ENCODE data around the gene OPN4.

The OPN4 gene

DNA sequence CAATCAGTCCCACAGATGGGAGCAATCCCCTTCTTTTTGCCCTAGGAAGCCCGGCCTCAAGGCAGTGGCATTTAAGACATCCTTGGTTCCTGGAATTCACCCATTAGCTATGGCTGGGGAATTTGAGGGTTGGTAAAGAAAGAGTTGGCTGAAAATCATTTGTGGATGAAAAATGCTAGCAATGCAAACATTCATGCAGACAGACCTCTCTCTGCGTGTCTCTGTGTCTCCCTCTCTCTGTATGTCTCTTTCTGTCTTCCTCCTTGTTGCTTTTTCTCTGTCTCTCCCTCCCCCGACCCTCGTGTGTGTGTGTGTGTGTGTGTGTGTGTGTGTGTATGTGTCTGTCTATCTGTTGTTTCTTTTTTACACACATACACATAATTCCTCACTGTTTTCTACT lies 33.4 kb downstream of the OPN4 start:
- H3K27me3 ChIP-seq (replicated peaks in 2 of 5; ENCODE audit: control insufficient read depth in 4 of 5, insufficient read depth in 5 of 5, low read length in 4 of 5): peaks cover 0 to 20% (median 1%) of the 10 kb centered on the region in 5 experiments
- no peaks in the 10 kb centered on the region for H3K9me3 ChIP-seq (ENCODE audit: control extremely low read depth in 1 of 5, control insufficient read depth in 4 of 5, insufficient read depth in 2 of 5, low read depth in 1 of 5, low read length in 4 of 5)
- no peak overlapping the region for H3K4me3 ChIP-seq (ENCODE audit: control insufficient read depth in 1 of 7, extremely low read depth in 1 of 7, insufficient read depth in 4 of 7, low read depth in 2 of 7, low read length in 6 of 7)
- no peak for DNase-seq
- ChIA-PET CTCF (interaction anchor here (0.6 to 3.3 kb wide), 3 partner anchors 8 to 787 kb away, joined by 3 to 23 read pairs (median 11); no protein-coding TSS in a partner anchor), POLR2A (no interaction called here)
- H3K27ac ChIP-seq (ENCODE audit: insufficient read depth in 1 of 2, low read depth in 1 of 2, low read length in 2 of 2, poor library complexity in 1 of 2, severe bottlenecking in 2 of 2): no peak overlapping the region
- WGBS (ENCODE audit: insufficient coverage): 100% methylated on average over 1 of the region's 4 CpGs
- no peaks in the 10 kb centered on the region for H3K36me3 ChIP-seq (ENCODE audit: control insufficient read depth in 4 of 4, insufficient read depth in 4 of 4, low read length in 3 of 4)
- H3K4me1 ChIP-seq (ENCODE audit: control extremely low read depth in 1 of 4, control insufficient read depth in 4 of 4, insufficient read depth in 4 of 4, low read length in 3 of 4): peaks cover 0 to 6% (median 0%) of the 10 kb centered on the region in 4 experiments

DNA sequence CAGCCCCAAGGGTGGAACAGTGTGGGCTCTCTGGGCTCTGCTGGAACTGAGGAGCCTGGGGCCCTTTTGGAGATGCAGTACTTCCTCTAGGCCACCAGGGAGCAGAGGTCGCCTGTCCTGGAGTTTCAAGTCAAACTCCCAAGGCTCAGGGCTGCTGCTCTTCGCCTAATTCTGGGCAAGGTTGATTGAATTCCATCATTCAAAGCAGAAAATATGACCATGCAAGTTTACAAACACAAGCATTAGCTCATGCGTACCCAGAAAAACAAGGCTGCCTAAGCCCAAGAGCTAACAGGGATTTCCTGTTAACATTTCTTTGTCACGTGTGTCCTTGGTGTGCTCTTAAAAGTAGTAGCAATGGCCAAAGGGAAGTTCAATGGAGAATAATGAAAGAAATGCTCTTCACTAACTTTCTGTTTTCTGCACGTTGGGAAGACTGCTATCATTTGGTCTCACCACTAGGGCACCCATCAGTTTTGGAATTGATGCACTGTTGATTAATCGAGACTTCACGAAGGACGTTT lies 34.1 kb downstream of the OPN4 start:
- Histone ChIP-seq H3K27me3 (replicated peaks in 2 of 5; ENCODE audit: control insufficient read depth in 4 of 5, insufficient read depth in 5 of 5, low read length in 4 of 5) (peaks cover 0 to 17% (median 0%) of the 10 kb centered on the region in 5 experiments), H3K36me3 (ENCODE audit: control insufficient read depth in 4 of 4, insufficient read depth in 4 of 4, low read length in 3 of 4) (no peaks in the 10 kb centered on the region), H3K4me1 (ENCODE audit: control extremely low read depth in 1 of 4, control insufficient read depth in 4 of 4, insufficient read depth in 4 of 4, low read length in 3 of 4) (peaks cover 0 to 6% (median 0%) of the 10 kb centered on the region in 4 experiments), H3K27ac (ENCODE audit: insufficient read depth in 1 of 2, low read depth in 1 of 2, low read length in 2 of 2, poor library complexity in 1 of 2, severe bottlenecking in 2 of 2) (no peak overlapping the region), H3K4me3 (ENCODE audit: control insufficient read depth in 1 of 7, extremely low read depth in 1 of 7, insufficient read depth in 4 of 7, low read depth in 2 of 7, low read length in 6 of 7) (peak overlapping the region in 1 of 7 experiments; percentile 14), H3K9me3 (ENCODE audit: control extremely low read depth in 1 of 5, control insufficient read depth in 4 of 5, insufficient read depth in 2 of 5, low read depth in 1 of 5, low read length in 4 of 5) (no peaks in the 10 kb centered on the region)
- peak; percentile 69 to 81 (median 80) for DNase-seq
- 34% methylated on average over 8 of the region's 8 CpGs for WGBS (ENCODE audit: insufficient coverage)
- ChIA-PET CTCF (interaction anchor here (1.0 to 3.1 kb wide), 5 partner anchors 10 to 211 kb away, joined by 3 to 23 read pairs (median 3); no protein-coding TSS in a partner anchor), POLR2A (no interaction called here)

DNA sequence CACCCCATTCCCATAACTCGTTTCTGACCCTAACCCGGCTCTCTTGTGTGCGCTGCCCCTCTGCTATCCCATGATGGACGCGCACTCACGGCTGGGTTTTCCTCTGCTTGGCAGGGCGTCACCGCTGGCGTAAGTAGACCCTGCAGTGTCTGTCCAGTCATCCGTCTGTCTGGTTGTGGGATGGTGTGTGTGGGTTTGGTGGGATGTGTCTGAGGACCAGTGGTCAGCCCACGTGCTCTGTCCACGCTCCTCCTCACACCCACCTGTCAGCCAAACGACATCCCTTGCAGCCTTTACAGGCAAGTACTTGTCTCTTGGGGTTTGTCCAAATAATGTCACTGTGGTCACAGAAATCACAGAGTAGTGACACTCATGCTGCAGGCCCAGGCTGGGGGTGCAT lies 34.8 kb downstream of the OPN4 start:
- peaks cover 0 to 6% (median 0%) of the 10 kb centered on the region in 4 experiments for H3K4me1 ChIP-seq (ENCODE audit: control extremely low read depth in 1 of 4, control insufficient read depth in 4 of 4, insufficient read depth in 4 of 4, low read length in 3 of 4)
- DNase-seq: no peak
- 93% methylated on average over 11 of the region's 13 CpGs for WGBS (ENCODE audit: insufficient coverage)
- H3K4me3 ChIP-seq (ENCODE audit: control insufficient read depth in 1 of 7, extremely low read depth in 1 of 7, insufficient read depth in 4 of 7, low read depth in 2 of 7, low read length in 6 of 7): no peak overlapping the region
- ChIA-PET POLR2A (no interaction called here), CTCF (interaction anchor here (0.5 to 3.1 kb wide), 10 partner anchors 10 to 287 kb away, joined by 3 to 23 read pairs (median 4); no protein-coding TSS in a partner anchor)
- no peak overlapping the region for H3K27ac ChIP-seq (ENCODE audit: insufficient read depth in 1 of 2, low read depth in 1 of 2, low read length in 2 of 2, poor library complexity in 1 of 2, severe bottlenecking in 2 of 2)
- H3K27me3 ChIP-seq (replicated peaks in 2 of 5; ENCODE audit: control insufficient read depth in 4 of 5, insufficient read depth in 5 of 5, low read length in 4 of 5): peaks cover 0 to 14% (median 0%) of the 10 kb centered on the region in 5 experiments
- H3K9me3 ChIP-seq (ENCODE audit: control extremely low read depth in 1 of 5, control insufficient read depth in 4 of 5, insufficient read depth in 2 of 5, low read depth in 1 of 5, low read length in 4 of 5): no peaks in the 10 kb centered on the region
- H3K36me3 ChIP-seq (ENCODE audit: control insufficient read depth in 4 of 4, insufficient read depth in 4 of 4, low read length in 3 of 4): no peaks in the 10 kb centered on the region

DNA sequence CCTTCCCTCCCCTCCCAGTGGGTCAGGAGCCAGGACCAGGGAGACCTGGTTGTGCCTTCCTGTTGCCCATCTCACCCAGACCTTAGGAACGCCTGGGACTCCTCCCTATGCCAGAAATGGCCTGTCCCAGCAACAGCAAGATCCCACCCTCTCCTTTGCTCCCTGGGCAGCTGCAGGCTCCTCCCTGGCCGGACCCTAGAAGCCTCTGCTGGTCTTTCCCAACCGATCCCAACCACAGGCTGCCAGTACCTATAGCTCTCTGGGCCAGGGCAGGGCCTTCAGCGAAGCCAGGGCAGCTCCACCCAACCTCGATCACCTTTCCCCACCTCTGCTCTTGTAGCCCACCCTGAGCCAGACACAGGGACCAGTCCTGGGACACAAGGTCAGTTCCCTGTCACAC lies 35.9 kb downstream of the OPN4 start:
- H3K27me3 ChIP-seq (replicated peaks in 2 of 5; ENCODE audit: control insufficient read depth in 4 of 5, insufficient read depth in 5 of 5, low read length in 4 of 5): peaks cover 0 to 10% (median 0%) of the 10 kb centered on the region in 5 experiments
- H3K36me3 ChIP-seq (ENCODE audit: control insufficient read depth in 4 of 4, insufficient read depth in 4 of 4, low read length in 3 of 4): no peaks in the 10 kb centered on the region
- ChIA-PET CTCF (interaction anchor here (1.0 to 3.1 kb wide), 7 partner anchors 9 to 210 kb away, joined by 3 to 23 read pairs (median 4); no protein-coding TSS in a partner anchor), POLR2A (no interaction called here)
- no peak overlapping the region for H3K4me3 ChIP-seq (ENCODE audit: control insufficient read depth in 1 of 7, extremely low read depth in 1 of 7, insufficient read depth in 4 of 7, low read depth in 2 of 7, low read length in 6 of 7)
- no peak for DNase-seq
- H3K4me1 ChIP-seq (ENCODE audit: control extremely low read depth in 1 of 4, control insufficient read depth in 4 of 4, insufficient read depth in 4 of 4, low read length in 3 of 4): peaks cover 0 to 6% (median 0%) of the 10 kb centered on the region in 4 experiments
- no peaks in the 10 kb centered on the region for H3K9me3 ChIP-seq (ENCODE audit: control extremely low read depth in 1 of 5, control insufficient read depth in 4 of 5, insufficient read depth in 2 of 5, low read depth in 1 of 5, low read length in 4 of 5)
- no peak overlapping the region for H3K27ac ChIP-seq (ENCODE audit: insufficient read depth in 1 of 2, low read depth in 1 of 2, low read length in 2 of 2, poor library complexity in 1 of 2, severe bottlenecking in 2 of 2)
- 92% methylated on average over 5 of the region's 5 CpGs for WGBS (ENCODE audit: insufficient coverage)

DNA sequence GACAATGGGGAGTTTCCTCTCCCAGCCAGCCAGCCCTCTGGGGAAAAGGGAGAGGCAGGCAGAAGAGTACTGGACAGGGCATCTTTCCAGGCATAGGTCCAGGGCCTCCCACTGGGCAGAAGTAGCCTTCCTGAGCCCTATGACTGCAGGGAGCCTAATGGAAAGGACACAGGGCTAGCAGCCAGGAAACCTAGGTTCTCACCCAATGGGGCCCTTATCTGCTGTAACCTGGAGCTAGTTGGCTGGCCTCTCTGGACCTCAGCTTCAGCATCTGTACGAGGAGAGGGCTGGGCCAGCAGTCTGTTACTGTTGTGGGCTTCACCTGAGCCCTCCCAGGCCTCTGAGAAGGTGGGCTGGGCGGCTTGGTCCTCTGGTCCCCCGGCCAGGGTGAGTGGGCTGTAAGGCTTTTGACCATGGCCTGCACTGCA lies 36.3 kb downstream of the OPN4 start:
- Histone ChIP-seq H3K27ac (ENCODE audit: insufficient read depth in 1 of 2, low read depth in 1 of 2, low read length in 2 of 2, poor library complexity in 1 of 2, severe bottlenecking in 2 of 2) (no peak overlapping the region), H3K4me3 (ENCODE audit: control insufficient read depth in 1 of 7, extremely low read depth in 1 of 7, insufficient read depth in 4 of 7, low read depth in 2 of 7, low read length in 6 of 7) (no peak overlapping the region), H3K27me3 (replicated peaks in 2 of 5; ENCODE audit: control insufficient read depth in 4 of 5, insufficient read depth in 5 of 5, low read length in 4 of 5) (peaks cover 0 to 10% (median 0%) of the 10 kb centered on the region in 5 experiments), H3K9me3 (ENCODE audit: control extremely low read depth in 1 of 5, control insufficient read depth in 4 of 5, insufficient read depth in 2 of 5, low read depth in 1 of 5, low read length in 4 of 5) (no peaks in the 10 kb centered on the region), H3K36me3 (ENCODE audit: control insufficient read depth in 4 of 4, insufficient read depth in 4 of 4, low read length in 3 of 4) (no peaks in the 10 kb centered on the region), H3K4me1 (ENCODE audit: control extremely low read depth in 1 of 4, control insufficient read depth in 4 of 4, insufficient read depth in 4 of 4, low read length in 3 of 4) (peaks cover 0 to 6% (median 0%) of the 10 kb centered on the region in 4 experiments)
- DNase-seq: no peak
- WGBS (ENCODE audit: insufficient coverage): 93% methylated on average over 3 of the region's 3 CpGs
- POLR2A ChIA-PET: no interaction called here
- CTCF ChIA-PET: interaction anchor here (1.4 to 3.1 kb wide), 4 partner anchors 60 to 209 kb away, joined by 3 to 23 read pairs (median 4); no protein-coding TSS in a partner anchor

DNA sequence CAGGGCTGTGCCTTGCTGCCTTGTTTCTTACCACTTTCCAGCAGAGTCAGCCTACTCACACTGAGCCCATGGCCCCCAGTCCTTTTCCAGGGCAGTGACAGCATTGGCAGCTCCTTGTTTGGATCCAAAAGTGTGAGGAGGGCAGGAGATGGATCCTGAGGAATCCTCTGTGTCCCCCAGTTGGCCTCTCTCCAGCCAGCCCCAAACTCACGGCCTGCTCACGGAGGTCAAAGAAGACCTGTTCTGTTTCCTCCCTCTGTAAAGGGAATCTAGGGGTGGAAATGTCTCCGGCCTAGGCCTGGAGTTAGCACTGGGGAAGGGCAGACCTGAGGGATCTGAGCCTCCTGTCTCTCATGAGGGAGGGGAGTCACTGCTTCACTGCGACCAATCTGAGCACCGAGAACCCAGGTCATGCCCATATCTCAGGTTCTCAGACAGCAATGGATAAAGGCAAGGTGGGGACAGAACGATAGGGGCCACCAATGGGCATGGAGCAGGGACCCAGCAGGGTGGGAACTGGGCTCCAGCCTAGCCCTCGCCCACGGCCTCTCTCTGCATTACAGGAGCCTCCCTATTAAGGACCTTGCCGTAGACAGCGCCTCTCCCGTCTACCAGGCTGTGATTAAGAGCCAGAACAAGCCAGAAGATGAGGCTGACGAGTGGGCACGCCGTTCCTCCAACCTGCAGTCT lies 37.1 kb downstream of the OPN4 start:
- Histone ChIP-seq H3K4me3 (ENCODE audit: control insufficient read depth in 1 of 7, extremely low read depth in 1 of 7, insufficient read depth in 4 of 7, low read depth in 2 of 7, low read length in 6 of 7) (no peak overlapping the region), H3K27me3 (replicated peaks in 2 of 5; ENCODE audit: control insufficient read depth in 4 of 5, insufficient read depth in 5 of 5, low read length in 4 of 5) (peaks cover 0 to 10% (median 0%) of the 10 kb centered on the region in 5 experiments), H3K36me3 (ENCODE audit: control insufficient read depth in 4 of 4, insufficient read depth in 4 of 4, low read length in 3 of 4) (no peaks in the 10 kb centered on the region), H3K27ac (ENCODE audit: insufficient read depth in 1 of 2, low read depth in 1 of 2, low read length in 2 of 2, poor library complexity in 1 of 2, severe bottlenecking in 2 of 2) (no peak overlapping the region), H3K4me1 (ENCODE audit: control extremely low read depth in 1 of 4, control insufficient read depth in 4 of 4, insufficient read depth in 4 of 4, low read length in 3 of 4) (peaks cover 0 to 6% (median 0%) of the 10 kb centered on the region in 4 experiments), H3K9me3 (ENCODE audit: control extremely low read depth in 1 of 5, control insufficient read depth in 4 of 5, insufficient read depth in 2 of 5, low read depth in 1 of 5, low read length in 4 of 5) (no peaks in the 10 kb centered on the region)
- 99% methylated on average over 11 of the region's 14 CpGs for WGBS (ENCODE audit: insufficient coverage)
- no peak for DNase-seq
- ChIA-PET CTCF (interaction anchor here (1.5 to 1.8 kb wide), 2 partner anchors 60 to 196 kb away, joined by 3 to 4 read pairs; no protein-coding TSS in a partner anchor), POLR2A (no interaction called here)

Data from common myeloid progenitor, CD34-positive (primary cell).